ENCODE data around the gene CIB4.
"Not testable (repeated sequence)": the region's sequence is repeated elsewhere in the genome, so short reads cannot be mapped to it uniquely, and the experiment has no call there.

The CIB4 gene

GRCh38 chr2:26674002-26674751 lies 33.0 kb upstream of the CIB4 start:
- Mint-ChIP-seq H3K27me3 (peaks cover 47% of the 10 kb centered on the region), H3K9me3 (no peaks in the 10 kb centered on the region), H3K4me3 (no peak overlapping the region), H3K36me3 (ENCODE audit: insufficient read depth) (peaks cover 1% of the 10 kb centered on the region), H3K4me1 (no peaks in the 10 kb centered on the region), H3K27ac (ENCODE audit: low read depth) (no peak overlapping the region)
- ATAC-seq (replicated peaks; ENCODE audit: extremely low read depth, poor library complexity, severe bottlenecking) = no peak
- no peak for DNase-seq (ENCODE audit: low spot score in 2 of 2)

DNA sequence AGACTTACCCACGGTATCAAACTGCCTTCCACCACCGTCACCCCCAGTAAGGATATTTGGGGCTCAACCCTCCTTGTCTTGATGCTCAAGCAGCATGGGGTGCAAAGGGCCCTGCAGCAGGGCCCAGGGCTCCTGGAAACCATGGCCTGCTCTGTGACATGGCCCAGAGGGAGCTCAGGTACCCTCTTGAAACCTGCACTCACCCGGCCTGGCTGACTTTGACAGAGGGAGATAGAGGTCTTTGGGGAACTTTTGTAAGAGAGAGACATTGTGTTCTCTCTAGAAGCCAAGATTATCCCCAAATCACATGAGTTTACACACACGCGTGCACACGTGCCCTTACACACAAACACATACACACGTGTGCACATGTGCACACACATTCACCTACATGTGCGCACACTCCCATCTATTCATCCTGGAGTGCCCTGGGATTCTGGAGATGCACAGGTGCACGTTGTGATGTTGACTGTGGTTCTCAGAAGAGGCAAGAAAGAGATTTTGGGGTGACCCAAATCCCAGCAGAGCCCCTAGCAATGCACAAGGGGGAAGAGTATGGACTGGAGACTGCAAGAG lies 31.7 kb upstream of the CIB4 start:
- Mint-ChIP-seq H3K4me1 (no peaks in the 10 kb centered on the region), H3K27me3 (peaks cover 49% of the 10 kb centered on the region), H3K4me3 (no peak overlapping the region), H3K27ac (ENCODE audit: low read depth) (no peak overlapping the region), H3K9me3 (no peaks in the 10 kb centered on the region), H3K36me3 (ENCODE audit: insufficient read depth) (peaks cover 1% of the 10 kb centered on the region)
- DNase-seq (ENCODE audit: low spot score in 2 of 2) (no peak), ATAC-seq (replicated peaks; ENCODE audit: extremely low read depth, poor library complexity, severe bottlenecking) (no peak)

DNA sequence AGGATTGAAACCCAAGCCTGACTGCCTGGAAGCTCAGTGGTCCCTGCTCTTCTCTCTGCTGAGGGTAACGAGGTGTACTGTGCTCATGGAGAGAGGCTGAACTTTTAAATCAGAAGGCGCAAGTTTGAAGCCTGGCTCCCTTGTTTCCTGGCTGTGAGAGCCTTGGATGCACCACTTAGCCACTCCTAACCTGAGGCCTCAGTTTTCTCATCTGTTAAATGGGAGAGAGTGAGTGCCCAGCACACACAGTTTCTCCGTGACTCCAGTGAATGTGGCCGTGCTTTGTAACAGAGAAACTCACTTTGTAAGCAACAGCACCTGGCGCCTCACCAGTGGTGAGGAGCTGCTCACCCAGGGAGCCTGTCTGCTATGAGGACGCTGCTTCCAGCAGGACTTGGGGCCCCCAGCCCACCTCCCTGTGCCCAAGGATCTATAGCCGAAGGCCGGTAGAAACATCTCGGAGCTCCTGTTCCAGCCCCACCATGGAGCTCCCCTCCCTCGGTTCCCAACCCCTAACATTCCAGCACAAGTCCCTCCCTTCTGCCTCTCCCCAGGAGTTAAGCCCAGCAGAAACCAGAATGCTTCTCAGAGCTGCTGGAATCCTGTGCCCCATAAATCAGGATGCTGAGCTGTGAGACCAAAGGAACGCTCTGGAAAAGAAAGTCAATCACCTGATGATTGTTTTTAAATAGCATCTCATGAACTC lies 31.1 kb upstream of the CIB4 start:
- DNase-seq (ENCODE audit: low spot score in 2 of 2) (no peak), ATAC-seq (replicated peaks; ENCODE audit: extremely low read depth, poor library complexity, severe bottlenecking) (no peak)
- H3K27me3 Mint-ChIP-seq = peaks cover 55% of the 10 kb centered on the region
- no peak overlapping the region for H3K27ac Mint-ChIP-seq (ENCODE audit: low read depth)
- peaks cover 1% of the 10 kb centered on the region for H3K36me3 Mint-ChIP-seq (ENCODE audit: insufficient read depth)
- no peaks in the 10 kb centered on the region for H3K4me1 Mint-ChIP-seq
- H3K4me3 Mint-ChIP-seq = no peak overlapping the region
- H3K9me3 Mint-ChIP-seq = no peaks in the 10 kb centered on the region

GRCh38 chr2:26671691-26672090 lies 30.5 kb upstream of the CIB4 start:
- H3K4me3 Mint-ChIP-seq = no peak overlapping the region
- H3K9me3 Mint-ChIP-seq = no peaks in the 10 kb centered on the region
- H3K27ac Mint-ChIP-seq (ENCODE audit: low read depth) = no peak overlapping the region
- no peak for DNase-seq (ENCODE audit: low spot score in 2 of 2)
- peaks cover 61% of the 10 kb centered on the region for H3K27me3 Mint-ChIP-seq
- peaks cover 1% of the 10 kb centered on the region for H3K36me3 Mint-ChIP-seq (ENCODE audit: insufficient read depth)
- no peaks in the 10 kb centered on the region for H3K4me1 Mint-ChIP-seq
- no peak for ATAC-seq (replicated peaks; ENCODE audit: extremely low read depth, poor library complexity, severe bottlenecking)

GRCh38 chr2:26670931-26671460 lies 29.8 kb upstream of the CIB4 start:
- ATAC-seq (replicated peaks; ENCODE audit: extremely low read depth, poor library complexity, severe bottlenecking) (no peak), DNase-seq (ENCODE audit: low spot score in 2 of 2) (no peak)
- Mint-ChIP-seq H3K9me3 (no peaks in the 10 kb centered on the region), H3K27me3 (peaks cover 65% of the 10 kb centered on the region), H3K4me1 (no peaks in the 10 kb centered on the region), H3K36me3 (ENCODE audit: insufficient read depth) (peaks cover 1% of the 10 kb centered on the region), H3K4me3 (no peak overlapping the region), H3K27ac (ENCODE audit: low read depth) (no peak overlapping the region)

GRCh38 chr2:26670171-26670570 lies 29.0 kb upstream of the CIB4 start:
- H3K4me1 Mint-ChIP-seq = no peaks in the 10 kb centered on the region
- H3K9me3 Mint-ChIP-seq = no peaks in the 10 kb centered on the region
- H3K27me3 Mint-ChIP-seq = peaks cover 73% of the 10 kb centered on the region
- no peak overlapping the region for H3K27ac Mint-ChIP-seq (ENCODE audit: low read depth)
- peaks cover 1% of the 10 kb centered on the region for H3K36me3 Mint-ChIP-seq (ENCODE audit: insufficient read depth)
- ATAC-seq (replicated peaks; ENCODE audit: extremely low read depth, poor library complexity, severe bottlenecking) = no peak
- H3K4me3 Mint-ChIP-seq = no peak overlapping the region
- DNase-seq (ENCODE audit: low spot score in 2 of 2) = no peak

- H3K4me1 Mint-ChIP-seq = no peaks in the 10 kb centered on the region
- peaks cover 1% of the 10 kb centered on the region for H3K36me3 Mint-ChIP-seq (ENCODE audit: insufficient read depth)
- no peak overlapping the region for H3K4me3 Mint-ChIP-seq
- H3K27me3 Mint-ChIP-seq = peaks cover 82% of the 10 kb centered on the region
- no peak overlapping the region for H3K27ac Mint-ChIP-seq (ENCODE audit: low read depth)
- H3K9me3 Mint-ChIP-seq = no peaks in the 10 kb centered on the region
- DNase-seq (ENCODE audit: low spot score in 2 of 2) (no peak), ATAC-seq (replicated peaks; ENCODE audit: extremely low read depth, poor library complexity, severe bottlenecking) (no peak)
These were observed 27.9 kb upstream of the CIB4 start for GRCh38 chr2:26668856-26669750.

DNA sequence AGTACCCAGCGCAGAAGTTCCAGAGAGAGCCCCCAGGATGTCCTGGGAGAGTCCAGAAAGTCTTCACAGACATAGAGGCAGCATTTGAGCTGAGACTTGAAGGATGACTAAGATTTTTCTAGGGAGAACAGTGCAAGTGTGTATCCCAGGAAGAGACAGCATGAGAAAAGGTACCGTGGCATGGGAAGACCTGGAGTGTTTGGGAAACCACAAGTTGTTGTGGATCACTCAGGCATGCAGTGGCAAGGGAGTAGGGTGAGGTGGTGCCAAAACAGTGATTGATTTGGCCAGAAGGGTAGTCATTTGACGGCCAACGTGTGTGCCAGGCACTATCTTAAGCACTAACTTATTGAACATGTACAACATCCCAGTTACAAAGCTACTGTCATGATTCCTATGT lies 26.9 kb upstream of the CIB4 start:
- DNase-seq (ENCODE audit: low spot score in 2 of 2) (no peak), ATAC-seq (replicated peaks; ENCODE audit: extremely low read depth, poor library complexity, severe bottlenecking) (no peak)
- no peaks in the 10 kb centered on the region for H3K9me3 Mint-ChIP-seq
- H3K27me3 Mint-ChIP-seq = peaks cover 82% of the 10 kb centered on the region
- no peaks in the 10 kb centered on the region for H3K36me3 Mint-ChIP-seq (ENCODE audit: insufficient read depth)
- H3K4me1 Mint-ChIP-seq = no peaks in the 10 kb centered on the region
- H3K27ac Mint-ChIP-seq (ENCODE audit: low read depth) = no peak overlapping the region
- no peak overlapping the region for H3K4me3 Mint-ChIP-seq

GRCh38 chr2:26666671-26667070 lies 25.5 kb upstream of the CIB4 start:
- peaks cover 74% of the 10 kb centered on the region for H3K27me3 Mint-ChIP-seq
- DNase-seq (ENCODE audit: low spot score in 2 of 2) = no peak
- no peak overlapping the region for H3K4me3 Mint-ChIP-seq
- H3K27ac Mint-ChIP-seq (ENCODE audit: low read depth) = no peak overlapping the region
- no peak for ATAC-seq (replicated peaks; ENCODE audit: extremely low read depth, poor library complexity, severe bottlenecking)
- no peaks in the 10 kb centered on the region for H3K36me3 Mint-ChIP-seq (ENCODE audit: insufficient read depth)
- H3K4me1 Mint-ChIP-seq = no peaks in the 10 kb centered on the region
- no peaks in the 10 kb centered on the region for H3K9me3 Mint-ChIP-seq

DNA sequence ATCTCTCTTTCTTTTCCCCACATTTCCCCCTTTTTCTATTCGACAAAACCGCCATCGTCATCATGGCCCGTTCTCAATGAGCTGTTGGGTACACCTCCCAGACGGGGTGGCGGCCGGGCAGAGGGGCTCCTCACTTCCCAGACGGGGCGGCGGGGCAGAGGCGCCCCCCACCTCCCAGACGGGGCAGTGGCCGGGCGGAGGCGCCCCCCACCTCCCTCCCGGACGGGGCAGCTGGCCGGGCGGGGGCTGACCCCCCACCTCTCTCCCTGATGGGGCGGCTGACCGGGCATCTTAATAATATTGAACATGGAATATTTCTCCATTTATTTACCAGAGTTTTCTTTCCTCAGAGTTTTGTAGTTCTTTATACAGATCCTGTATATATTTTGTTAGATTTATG lies 24.1 kb upstream of the CIB4 start:
- H3K27me3 Mint-ChIP-seq = peaks cover 68% of the 10 kb centered on the region
- not testable (repeated sequence) for H3K9me3 Mint-ChIP-seq; H3K36me3 Mint-ChIP-seq (ENCODE audit: insufficient read depth); H3K4me3 Mint-ChIP-seq; ATAC-seq (replicated peaks; ENCODE audit: extremely low read depth, poor library complexity, severe bottlenecking); H3K27ac Mint-ChIP-seq (ENCODE audit: low read depth); H3K4me1 Mint-ChIP-seq; DNase-seq (ENCODE audit: low spot score in 2 of 2)

DNA sequence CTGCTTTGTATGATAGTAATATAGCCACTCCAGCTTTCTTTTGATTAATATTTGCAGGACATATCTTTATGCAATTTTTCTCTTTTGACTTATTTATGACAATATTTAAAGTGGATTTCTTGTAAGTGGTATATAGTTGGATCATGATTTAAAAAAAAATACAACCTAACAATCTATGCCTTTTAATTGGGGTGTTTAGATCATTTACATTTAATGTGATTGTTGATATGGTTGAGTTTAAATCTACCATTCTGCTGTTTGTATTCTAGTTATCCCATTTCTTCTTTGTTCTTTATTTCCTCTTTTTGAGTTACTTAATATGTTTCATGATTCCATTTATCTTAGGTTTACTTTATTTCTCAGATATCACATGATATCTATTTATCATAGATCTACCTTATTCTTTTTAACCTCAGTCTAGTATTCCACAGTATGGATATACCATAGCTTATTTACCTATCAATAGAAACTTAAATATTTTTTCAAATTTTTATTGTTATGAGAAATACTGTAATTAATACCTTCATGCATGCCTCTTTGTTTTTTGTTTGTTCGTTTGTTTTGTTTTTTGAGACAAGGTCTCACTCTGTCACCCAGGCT lies 19.3 kb upstream of the CIB4 start:
- DNase-seq (ENCODE audit: low spot score in 2 of 2) = no peak
- Mint-ChIP-seq H3K4me3 (no peak overlapping the region), H3K36me3 (ENCODE audit: insufficient read depth) (no peaks in the 10 kb centered on the region), H3K27me3 (peaks cover 37% of the 10 kb centered on the region), H3K27ac (ENCODE audit: low read depth) (no peak overlapping the region), H3K9me3 (peaks cover 12% of the 10 kb centered on the region), H3K4me1 (no peaks in the 10 kb centered on the region)
- ATAC-seq (replicated peaks; ENCODE audit: extremely low read depth, poor library complexity, severe bottlenecking) = no peak
